CD4-positive, alpha-beta T cell treated with Interleukin-17A for 1 hour (primary cell): Measurements from ENCODE around the gene CRLF1.
"Not testable (repeated sequence)": the region's sequence is repeated elsewhere in the genome, so short reads cannot be mapped to it uniquely, and the experiment has no call there.

ENCODE experiments used
- DNase-seq: peaks from one replicate; pipeline ENCODE4 v3.0.0-alpha.2; 2020

Gene CRLF1

GRCh38 chr19:18608102-18608804 lies 1.7 kb upstream of the CRLF1 start:
- no peak for DNase-seq

GRCh38 chr19:18607226-18608101 lies 865 bp upstream of the CRLF1 start:
- no peak for DNase-seq

- DNase-seq, result no peak
Observed at GRCh38 chr19:18605546-18606280, 886 bp downstream of the CRLF1 start.

DNA sequence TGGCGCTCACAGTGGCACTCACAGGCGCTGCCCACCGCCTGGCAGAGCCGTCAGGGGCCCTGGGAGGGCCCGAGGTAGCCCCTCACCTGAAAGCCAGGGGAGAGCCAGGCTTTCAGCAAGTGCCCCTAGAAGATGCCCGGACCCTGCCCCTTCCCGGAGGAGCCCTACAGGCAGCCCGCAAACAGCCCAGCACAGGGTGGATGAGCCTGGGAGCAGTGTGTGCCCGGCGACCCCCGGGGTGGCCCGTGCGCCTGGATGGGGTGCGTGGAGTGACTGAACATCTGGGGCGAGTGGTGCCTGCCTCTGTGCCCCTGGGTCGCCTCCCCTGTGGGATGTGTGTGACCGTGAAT lies 1.4 kb downstream of the CRLF1 start:
- no peak for DNase-seq

DNA sequence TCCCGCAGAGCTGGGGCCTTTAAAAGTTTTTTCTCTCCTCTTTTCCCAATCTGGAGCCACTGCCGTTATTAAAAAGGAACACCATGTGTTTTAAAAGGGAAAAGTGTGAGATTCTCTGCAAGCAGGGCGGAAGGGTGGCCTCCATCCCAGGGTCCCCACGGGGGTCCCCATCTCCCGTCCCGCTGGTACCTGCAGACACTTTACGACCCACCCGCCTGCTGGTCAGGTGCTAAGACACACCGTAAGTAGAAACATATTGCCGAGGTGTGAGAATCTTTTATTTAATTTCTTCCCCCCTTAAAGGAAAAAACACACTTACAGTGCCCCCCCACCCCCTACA lies 1.8 kb downstream of the CRLF1 start:
- DNase-seq, result no peak

DNA sequence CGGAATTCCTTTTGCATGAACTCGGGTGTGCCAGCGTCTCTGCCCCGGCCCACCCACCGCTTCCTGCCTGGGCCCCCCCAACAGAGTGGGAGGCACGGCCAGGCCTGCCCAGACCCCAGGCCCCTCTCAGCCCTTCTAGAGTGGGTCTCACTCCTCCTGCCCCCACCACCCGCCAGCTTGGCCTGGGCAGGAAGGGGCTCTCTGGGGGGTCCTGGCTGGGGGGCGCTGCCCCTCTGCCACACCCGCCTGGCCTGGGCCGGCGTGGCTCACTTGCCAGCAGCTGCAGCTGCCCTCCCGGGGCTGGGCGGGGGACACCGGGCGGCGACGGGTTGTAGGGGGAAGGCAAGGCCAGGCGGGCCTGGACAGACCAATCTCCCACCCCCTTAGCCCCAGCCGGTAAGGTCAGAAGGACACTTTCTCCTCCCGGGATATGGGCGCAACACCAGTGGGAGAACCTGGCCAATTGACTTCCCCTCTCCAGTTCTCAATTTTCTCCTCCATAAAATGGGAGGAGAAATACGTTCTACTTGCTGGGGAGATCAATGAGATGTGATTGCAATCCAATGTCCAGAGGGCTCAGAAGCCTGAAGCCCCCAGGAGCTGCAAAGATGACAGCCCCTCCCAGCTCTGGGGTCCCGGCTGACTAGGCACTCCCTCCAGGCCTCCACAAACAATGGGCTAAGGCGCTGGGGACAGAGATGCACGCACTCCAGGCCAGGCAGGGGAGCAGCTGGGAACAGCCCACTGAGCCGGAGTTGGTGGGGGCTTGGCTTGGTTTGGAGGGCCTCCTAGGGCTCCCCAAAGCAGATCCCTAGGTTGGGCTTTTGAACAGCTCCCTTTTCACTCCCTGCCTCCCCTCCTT lies 2.4 kb downstream of the CRLF1 start:
- DNase-seq, result no peak

GRCh38 chr19:18603255-18603957 lies 3.2 kb downstream of the CRLF1 start:
- DNase-seq, result no peak

DNA sequence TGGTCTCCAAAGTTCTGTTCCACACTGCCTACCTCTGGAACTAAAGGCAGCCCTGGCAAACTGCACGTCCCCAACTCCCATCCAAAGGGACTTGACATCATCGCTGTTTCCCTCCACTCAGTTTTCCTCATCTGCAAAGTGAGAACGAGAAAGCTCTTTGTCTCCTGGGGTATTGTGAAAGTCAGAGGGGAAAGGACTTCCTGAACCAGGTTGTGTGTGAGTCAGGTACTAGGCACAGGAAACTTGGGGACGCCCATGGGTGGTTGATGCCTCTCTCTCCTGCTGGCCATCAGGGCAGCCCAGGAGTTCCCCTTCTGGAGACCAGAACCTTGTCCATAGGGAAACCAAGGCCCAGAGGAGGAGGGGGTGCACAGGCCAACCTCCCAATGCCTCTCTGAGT lies 4.7 kb downstream of the CRLF1 start:
- DNase-seq, result no peak

GRCh38 chr19:18600692-18601397 lies 5.8 kb downstream of the CRLF1 start:
- not testable (repeated sequence) for DNase-seq

GRCh38 chr19:18599485-18599884 lies 7.1 kb downstream of the CRLF1 start:
- no peak for DNase-seq

GRCh38 chr19:18597809-18598660 lies 8.6 kb downstream of the CRLF1 start:
- no peak for DNase-seq

GRCh38 chr19:18596752-18597157 lies 9.8 kb downstream of the CRLF1 start:
- peak; percentile 31 for DNase-seq

DNA sequence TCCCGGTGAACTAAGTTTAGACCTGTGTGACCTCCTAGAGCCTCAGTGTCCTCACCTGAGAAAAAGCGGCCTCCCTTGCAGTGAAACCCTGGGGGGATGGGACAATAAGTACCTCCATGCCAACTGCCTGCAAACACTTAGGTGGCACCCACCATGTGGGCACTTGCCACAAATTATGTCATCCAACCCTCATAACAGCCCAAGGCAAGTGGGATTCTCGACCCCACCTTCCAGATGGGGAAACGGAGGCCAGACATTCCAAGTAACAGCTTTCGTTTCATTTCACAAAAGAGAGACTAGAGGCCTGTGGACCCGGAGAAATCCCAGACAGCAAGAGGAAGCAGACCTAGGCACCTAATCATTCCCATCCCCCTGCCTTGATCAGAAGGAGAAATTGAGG lies 11.1 kb downstream of the CRLF1 start:
- DNase-seq, result no peak

DNA sequence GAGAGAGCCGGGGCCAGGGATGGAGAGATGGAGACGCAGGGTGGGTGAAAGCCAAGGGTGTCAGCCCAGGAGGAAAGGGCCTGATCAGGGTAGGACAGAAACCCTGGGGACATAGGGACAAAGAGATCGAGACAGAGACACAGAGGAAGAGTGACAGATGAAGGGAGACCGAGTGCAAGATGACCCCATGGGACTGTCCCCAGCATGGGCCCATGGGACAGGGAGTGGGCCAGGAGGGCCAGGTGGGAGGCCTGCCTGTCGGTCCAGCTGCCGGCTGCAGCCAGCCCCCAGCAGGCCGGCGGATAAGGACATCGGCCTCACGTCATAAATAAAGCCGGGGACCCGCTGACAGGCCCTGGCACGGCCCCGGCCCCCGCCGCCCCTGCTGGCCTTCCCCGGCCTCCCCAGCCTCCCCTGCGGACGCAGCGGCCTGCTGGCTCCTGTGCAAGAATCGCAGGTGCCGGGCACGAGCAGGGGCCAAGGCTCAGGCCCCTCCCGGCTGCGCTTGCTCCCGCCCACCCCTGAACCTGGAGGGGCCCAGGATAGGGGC lies 11.7 kb downstream of the CRLF1 start:
- no peak for DNase-seq

- DNase-seq, result peak; percentile 77
Observed at GRCh38 chr19:18594096-18594823, 12.3 kb downstream of the CRLF1 start.

DNA sequence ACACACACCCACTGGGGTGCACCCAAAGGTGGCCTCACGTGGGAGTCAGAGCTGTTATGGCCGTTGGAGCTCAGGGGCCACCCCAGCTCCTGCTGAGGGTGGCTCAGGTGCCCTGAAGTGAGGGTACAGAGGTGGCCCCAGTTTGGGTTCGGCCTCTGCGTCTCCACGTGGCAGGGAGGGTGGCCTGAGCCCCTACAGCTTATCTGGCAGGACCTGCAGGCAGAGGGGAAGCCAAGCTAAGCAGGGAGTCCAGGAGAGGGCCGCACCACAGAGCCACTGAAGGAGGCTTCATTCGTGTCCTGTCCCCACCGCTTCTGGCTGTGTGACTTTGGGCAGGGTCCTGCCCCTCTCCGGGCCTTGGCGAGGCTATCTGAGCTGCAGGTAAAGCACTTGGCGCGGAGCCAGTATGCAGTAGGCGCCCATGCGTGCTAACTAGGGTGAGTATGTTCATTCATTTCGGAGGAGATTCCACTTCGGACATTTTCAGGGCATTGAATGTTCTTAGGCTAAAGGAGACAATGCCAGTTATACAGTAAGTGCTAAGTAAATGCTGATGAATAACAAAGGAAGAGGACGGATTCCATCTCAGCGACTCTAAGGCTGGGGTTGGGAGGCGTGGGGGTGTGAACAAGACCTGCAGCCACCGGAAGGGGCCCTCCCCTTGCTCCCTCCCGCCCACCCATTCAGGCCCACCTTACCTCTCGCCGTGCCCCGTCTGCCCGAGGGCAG lies 13.1 kb downstream of the CRLF1 start:
- no peak for DNase-seq

- DNase-seq, result not testable (repeated sequence)
Observed at GRCh38 chr19:18592732-18593131, 13.9 kb downstream of the CRLF1 start.

GRCh38 chr19:18591735-18592385 lies 14.7 kb downstream of the CRLF1 start:
- DNase-seq, result no peak
